ENCODE results near the gene CRADD. TPM values are rescaled to one million over a fixed set of nuclear protein-coding genes. Genes with fewer than 3 reads are reported as not detected.
"Not testable (repeated sequence)": the region's sequence is repeated elsewhere in the genome, so short reads cannot be mapped to it uniquely, and the experiment has no call there.

CRADD gene
- total RNA-seq, 1 experiment from 2014 or later: 7.6 TPM

DNA sequence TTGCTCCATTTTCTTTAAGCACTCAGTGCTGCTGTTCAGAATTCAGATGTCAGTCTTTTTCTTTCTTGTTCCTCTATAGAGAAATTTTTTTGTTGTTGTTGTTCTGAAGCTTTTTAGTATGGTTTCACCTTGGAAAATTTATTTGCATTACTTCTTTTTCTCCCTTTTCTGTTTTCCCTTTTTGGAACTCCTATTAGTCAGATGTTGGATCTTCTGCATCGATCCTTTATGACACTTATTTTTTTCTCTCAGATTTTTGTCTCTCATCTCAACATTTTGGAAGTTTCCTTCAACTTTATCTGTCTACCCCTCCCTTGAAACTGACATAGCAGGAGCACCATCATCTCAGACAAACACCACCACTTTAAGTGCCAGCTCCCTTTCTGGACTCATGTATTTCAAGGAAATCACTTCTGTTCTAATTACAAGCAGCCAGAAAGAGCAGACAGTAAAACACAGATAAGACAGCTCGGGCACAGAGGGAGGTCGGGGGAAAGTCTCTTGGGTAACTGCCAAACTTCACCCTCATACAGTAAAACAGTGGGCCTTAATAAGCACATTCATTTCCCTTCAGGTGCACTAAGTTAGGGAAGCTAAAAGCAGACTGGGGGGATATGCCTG is 248.5 kb downstream of the CRADD start:
- Histone ChIP-seq H3K9me3 (replicated peaks) (no peaks in the 10 kb centered on the region), H3K4me3 (no peak overlapping the region), H3K27ac (no peak overlapping the region), H3K4me1 (no peaks in the 10 kb centered on the region), H3K36me3 (no peaks in the 10 kb centered on the region), H3K27me3 (no peaks in the 10 kb centered on the region)
- no peak for DNase-seq

DNA sequence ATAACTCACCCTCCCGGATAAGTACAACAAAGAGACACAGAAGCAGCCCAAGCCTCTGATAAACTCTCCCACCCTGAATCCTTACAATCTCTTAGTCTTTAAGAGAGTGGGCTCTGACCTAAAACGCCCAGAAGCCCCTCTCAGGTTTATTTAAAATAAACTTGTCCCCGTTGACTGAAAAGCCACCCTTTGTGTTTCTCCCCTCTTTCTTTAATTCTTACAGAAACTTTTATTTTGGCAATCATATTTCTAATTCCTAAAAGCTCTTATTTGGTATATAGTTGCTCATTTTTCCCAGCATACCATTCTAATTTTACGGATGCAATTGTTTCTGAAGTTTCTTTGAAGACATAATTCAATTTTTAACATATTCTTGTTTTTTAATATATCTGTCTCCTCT is 249.1 kb downstream of the CRADD start:
- Histone ChIP-seq H3K27ac (no peak overlapping the region), H3K4me1 (no peaks in the 10 kb centered on the region), H3K27me3 (no peaks in the 10 kb centered on the region)

DNA sequence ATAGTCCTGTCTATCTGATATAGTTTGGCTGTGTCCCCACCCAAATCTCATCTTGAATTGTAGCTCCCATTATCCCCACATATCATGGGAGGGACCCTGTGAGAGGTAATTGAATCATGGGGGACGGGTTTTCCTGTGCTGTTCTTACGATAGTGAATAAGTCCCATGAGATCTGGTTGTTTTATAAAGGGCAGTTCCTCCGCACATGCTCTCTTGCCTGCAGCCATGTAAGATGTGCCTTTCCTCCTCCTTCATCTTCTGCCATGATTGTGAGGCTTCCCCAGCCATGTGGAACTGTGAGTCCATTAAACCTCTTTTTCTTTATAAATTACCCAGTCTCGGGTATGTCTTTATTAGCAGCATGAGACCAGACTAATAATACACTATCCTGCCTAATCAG is 251.9 kb downstream of the CRADD start:
- not testable (repeated sequence) for H3K27ac ChIP-seq; DNase-seq; H3K9me3 ChIP-seq (replicated peaks); H3K4me3 ChIP-seq; H3K27me3 ChIP-seq; H3K36me3 ChIP-seq; H3K4me1 ChIP-seq

More for the DNA sequence above, 249.1 kb downstream of the CRADD start:
- DNase-seq: no peak
- H3K36me3 ChIP-seq: no peaks in the 10 kb centered on the region
- H3K4me3 ChIP-seq: no peak overlapping the region
- H3K9me3 ChIP-seq (replicated peaks): no peaks in the 10 kb centered on the region

DNA sequence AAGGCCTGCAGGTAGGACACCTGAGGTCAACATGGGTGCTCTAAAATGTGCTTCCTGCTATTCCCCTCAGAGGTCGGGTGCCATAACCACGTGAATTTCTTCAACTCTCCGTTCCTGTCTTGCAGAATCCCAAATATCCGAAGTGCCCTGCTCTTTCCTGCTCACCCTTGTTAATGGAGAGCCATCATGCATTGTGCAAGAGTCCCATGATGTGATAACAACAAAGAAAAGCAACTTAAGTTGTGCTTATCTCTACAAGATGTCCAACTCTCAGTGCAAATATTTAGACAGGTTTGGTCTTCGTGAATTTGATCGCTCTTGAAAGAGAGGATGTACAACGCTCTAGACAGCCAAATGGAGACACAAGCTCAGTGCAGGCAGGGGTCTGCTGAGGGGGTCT is 260.6 kb downstream of the CRADD start:
- no peak overlapping the region for H3K4me3 ChIP-seq
- no peaks in the 10 kb centered on the region for H3K9me3 ChIP-seq (replicated peaks)
- no peaks in the 10 kb centered on the region for H3K27me3 ChIP-seq
- H3K4me1 ChIP-seq: no peaks in the 10 kb centered on the region
- H3K27ac ChIP-seq: no peak overlapping the region
- H3K36me3 ChIP-seq: no peaks in the 10 kb centered on the region
- DNase-seq: no peak

DNA sequence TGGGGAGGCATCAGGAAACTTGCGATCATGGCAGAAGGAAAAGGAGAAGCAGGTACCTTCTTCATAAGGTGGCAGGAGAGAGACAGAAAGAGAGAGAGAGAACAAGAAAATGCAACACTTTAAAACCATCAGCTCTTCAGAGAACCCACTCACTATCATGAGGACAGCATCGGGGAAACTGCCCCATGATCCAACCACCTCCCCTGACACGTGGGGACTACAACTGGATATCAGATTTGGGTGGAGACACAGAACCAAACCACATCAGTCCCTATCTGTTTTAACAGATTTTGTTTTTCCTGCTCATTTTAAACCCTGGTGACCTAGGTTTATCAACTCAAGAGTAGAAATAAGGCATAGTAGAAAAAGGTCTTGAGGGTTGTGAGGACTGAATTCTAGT is 261.1 kb downstream of the CRADD start:
- Histone ChIP-seq H3K4me3 (no peak overlapping the region), H3K4me1 (no peaks in the 10 kb centered on the region), H3K27ac (no peak overlapping the region), H3K9me3 (replicated peaks) (no peaks in the 10 kb centered on the region), H3K27me3 (no peaks in the 10 kb centered on the region), H3K36me3 (no peaks in the 10 kb centered on the region)
- no peak for DNase-seq

DNA sequence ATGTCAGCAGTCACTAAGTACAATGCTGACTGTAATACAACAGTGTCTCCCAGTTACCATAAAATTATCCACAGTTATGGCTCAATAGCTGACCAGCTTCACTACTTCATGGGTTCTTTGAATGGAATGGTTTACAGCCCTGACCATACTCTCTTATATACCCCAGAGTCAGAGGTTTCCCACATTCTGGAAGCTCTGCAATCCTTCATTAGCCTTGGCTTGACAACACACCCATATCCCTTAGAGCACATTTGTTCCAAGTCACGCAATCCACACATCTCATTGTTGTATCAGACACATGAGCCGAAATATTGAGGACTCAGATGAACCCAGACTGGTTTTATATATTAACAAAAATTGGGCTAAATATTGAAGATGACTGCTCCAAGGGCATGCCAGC is 261.8 kb downstream of the CRADD start:
- Histone ChIP-seq H3K27me3 (no peaks in the 10 kb centered on the region), H3K27ac (no peak overlapping the region), H3K36me3 (no peaks in the 10 kb centered on the region), H3K4me1 (no peaks in the 10 kb centered on the region), H3K9me3 (replicated peaks) (no peaks in the 10 kb centered on the region), H3K4me3 (no peak overlapping the region)
- DNase-seq: no peak

DNA sequence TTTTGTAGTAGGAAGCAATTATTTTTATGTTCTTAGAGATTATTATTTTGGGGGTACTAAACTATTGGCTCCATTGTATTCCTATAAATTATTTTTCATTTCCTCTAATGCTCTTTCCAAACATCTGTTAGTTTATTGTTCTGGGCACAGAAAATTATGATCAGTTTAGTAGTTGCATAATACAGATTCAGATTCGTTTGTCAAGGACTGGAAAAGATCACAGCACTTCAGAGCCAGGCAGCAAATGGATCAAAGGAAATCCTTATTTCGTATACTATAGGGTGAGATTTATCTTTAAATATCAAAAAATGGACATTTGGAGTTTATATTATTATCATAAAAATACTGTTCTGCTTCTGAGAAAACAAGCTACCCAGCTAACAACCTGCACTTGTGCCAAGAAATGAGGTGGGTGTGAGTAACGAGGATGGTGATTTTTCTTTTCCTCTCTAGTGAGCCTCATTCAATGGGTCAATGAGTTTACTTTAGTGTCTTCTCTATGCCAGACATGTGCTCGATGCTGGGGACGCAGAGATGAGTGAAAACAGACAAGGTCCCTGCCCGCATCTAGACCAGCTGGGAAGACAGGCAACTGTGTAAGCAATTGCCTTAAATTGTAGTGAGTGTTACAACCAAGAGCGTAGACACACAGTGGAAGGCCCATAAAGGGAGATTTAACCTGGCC is 262.6 kb downstream of the CRADD start:
- Histone ChIP-seq H3K4me3 (no peak overlapping the region), H3K27me3 (no peaks in the 10 kb centered on the region), H3K36me3 (no peaks in the 10 kb centered on the region), H3K9me3 (replicated peaks) (no peaks in the 10 kb centered on the region), H3K4me1 (no peaks in the 10 kb centered on the region), H3K27ac (no peak overlapping the region)
- no peak for DNase-seq

DNA sequence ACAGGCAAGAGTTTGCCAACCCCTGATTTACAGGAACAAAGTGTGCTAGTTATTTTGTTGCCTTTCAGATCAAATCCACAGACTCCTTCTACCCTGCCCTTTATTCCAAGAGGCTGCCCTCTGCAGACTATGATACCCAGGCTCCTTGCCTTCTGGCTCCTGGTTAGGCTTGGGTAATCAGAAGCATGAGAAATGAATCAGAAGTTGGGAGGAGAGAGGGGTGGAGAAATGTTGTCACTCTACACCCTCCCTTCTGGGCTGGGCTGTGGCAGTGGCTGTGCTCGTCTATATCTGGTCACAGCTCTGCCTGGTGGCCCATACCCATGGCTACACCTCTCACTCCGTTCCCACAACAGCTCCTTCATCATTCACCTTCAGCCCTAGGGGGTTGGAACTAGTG is 266.6 kb downstream of the CRADD start:
- Histone ChIP-seq H3K27ac (no peak overlapping the region), H3K4me3 (no peak overlapping the region), H3K36me3 (no peaks in the 10 kb centered on the region), H3K9me3 (replicated peaks) (no peaks in the 10 kb centered on the region), H3K27me3 (no peaks in the 10 kb centered on the region), H3K4me1 (no peaks in the 10 kb centered on the region)
- DNase-seq: no peak

DNA sequence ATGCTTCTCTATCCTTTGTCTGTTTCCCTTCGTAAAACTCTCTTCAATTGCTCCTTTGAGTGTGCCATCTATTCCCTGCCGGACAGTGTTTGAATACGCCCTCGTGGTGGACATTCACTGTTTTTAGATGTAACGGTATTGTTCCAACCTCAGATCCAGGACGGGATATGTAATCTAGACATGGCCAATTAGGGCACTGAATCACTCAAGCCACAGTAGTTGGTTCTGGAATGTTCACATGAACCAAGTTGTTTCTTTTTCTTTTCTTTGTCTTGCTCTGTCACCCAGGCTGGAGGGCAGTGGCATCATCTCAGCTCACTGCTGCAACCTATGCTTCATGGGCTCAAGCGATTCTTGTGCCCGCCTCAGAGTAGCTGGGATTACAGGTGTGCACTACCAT is 267.0 kb downstream of the CRADD start:
- no peak overlapping the region for H3K27ac ChIP-seq
- no peaks in the 10 kb centered on the region for H3K9me3 ChIP-seq (replicated peaks)
- no peaks in the 10 kb centered on the region for H3K4me1 ChIP-seq
- H3K4me3 ChIP-seq: no peak overlapping the region
- H3K27me3 ChIP-seq: no peaks in the 10 kb centered on the region
- no peaks in the 10 kb centered on the region for H3K36me3 ChIP-seq
- DNase-seq: no peak

Other genes with a start within 250 kb of the CRADD start
- gene UBE2N, start 235.4 kb upstream of the CRADD start, total RNA-seq (2014; rRNA removed; shearing (Covaris generic)): 210 and 222 TPM in 2 replicates
- gene MRPL42, start 209.9 kb upstream of the CRADD start, total RNA-seq (2014; rRNA removed; shearing (Covaris generic)): 93.2 and 117 TPM in 2 replicates
- gene SOCS2, start 104.7 kb upstream of the CRADD start, total RNA-seq (2014; rRNA removed; shearing (Covaris generic)): 13.3 and 16.6 TPM in 2 replicates